SK-N-MC (cell line): ENCODE results near the gene LAMA3.

Source experiments
- DNase-seq: peaks from one replicate; pipeline ENCODE4 v3.0.0-alpha.2; 2011; ENCODE audit warnings: low read depth, low spot score
- H3K27ac ChIP-seq: fragments of 200-600 bp; sonication (generic); 2 replicates; pipeline ENCODE4 v1.5.1; 2016; ENCODE audit warnings: mixed run types
- H3K36me3 ChIP-seq: fragments of 200-600 bp; sonication (generic); 2 replicates; pipeline ENCODE4 v1.6.1; 2017; ENCODE audit warnings: antibody characterized with exemption, low read length, mixed read lengths; ENCODE audit not compliant: insufficient read depth
- H3K4me3 ChIP-seq: fragments of 200-600 bp; sonication (generic); 2 replicates; pipeline ENCODE4 v1.5.1; 2016
- H3K9ac ChIP-seq: fragments of 200-600 bp; sonication (generic); 2 replicates; pipeline ENCODE4 v1.8.0; 2017; ENCODE audit warnings: mixed run types, mixed read lengths; ENCODE audit not compliant: insufficient read length
- H3K9me3 ChIP-seq: fragments of 200-600 bp; sonication (generic); 2 replicates; pipeline ENCODE4 v1.6.1; 2017; ENCODE audit warnings: low read depth, mild to moderate bottlenecking, antibody characterized with exemption, low read length, moderate library complexity, mixed read lengths
- EZH2 ChIP-seq: fragments of 200-600 bp; sonication (generic); IDR thresholded peaks from one replicate; pipeline ENCODE4 v1.6.1; 2017; ENCODE audit warnings: antibody characterized with exemption
- FOXP2 ChIP-seq: optimal IDR thresholded peaks from 2 replicates; pipeline ENCODE3; 2011; ENCODE audit warnings: mild to moderate bottlenecking, moderate library complexity; ENCODE audit not compliant: insufficient read depth; ENCODE audit errors: extremely low read length, control extremely low read depth
- POLR2AphosphoS5 ChIP-seq: IDR thresholded peaks from 2 replicates; pipeline ENCODE4 v1.6.1; 2012; ENCODE audit warnings: mild to moderate bottlenecking, low read depth, low read length, borderline replicate concordance

Gene LAMA3

DNA sequence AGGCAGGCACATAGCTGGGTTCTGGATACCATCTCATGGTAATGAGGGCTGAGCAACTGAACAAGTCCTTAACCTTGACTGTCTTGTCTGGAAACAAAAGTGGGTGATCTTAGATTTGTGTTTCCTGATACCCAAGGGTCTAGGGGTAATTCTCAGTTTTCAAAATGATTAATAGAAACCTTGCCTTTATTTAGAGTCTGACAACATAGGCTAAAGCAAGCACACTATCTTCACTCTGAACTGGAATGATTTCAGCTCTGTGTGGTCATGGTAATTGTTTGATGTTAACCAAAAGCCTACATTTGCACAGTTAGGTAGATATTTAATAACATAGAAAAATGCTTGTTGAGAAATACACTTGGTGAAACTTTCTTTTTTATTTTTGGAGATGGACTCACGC lies 6.8 kb upstream of the LAMA3 start:
- no peak overlapping the region for H3K9ac ChIP-seq
- no peak for TF ChIP-seq FOXP2
- no peak for TF ChIP-seq EZH2
- no peak for TF ChIP-seq POLR2AphosphoS5
- DNase-seq, result no peak
- no peak overlapping the region for H3K27ac ChIP-seq
- H3K4me3 ChIP-seq, result no peak overlapping the region
- no peaks in the 10 kb centered on the region for H3K9me3 ChIP-seq
- no peaks in the 10 kb centered on the region for H3K36me3 ChIP-seq

DNA sequence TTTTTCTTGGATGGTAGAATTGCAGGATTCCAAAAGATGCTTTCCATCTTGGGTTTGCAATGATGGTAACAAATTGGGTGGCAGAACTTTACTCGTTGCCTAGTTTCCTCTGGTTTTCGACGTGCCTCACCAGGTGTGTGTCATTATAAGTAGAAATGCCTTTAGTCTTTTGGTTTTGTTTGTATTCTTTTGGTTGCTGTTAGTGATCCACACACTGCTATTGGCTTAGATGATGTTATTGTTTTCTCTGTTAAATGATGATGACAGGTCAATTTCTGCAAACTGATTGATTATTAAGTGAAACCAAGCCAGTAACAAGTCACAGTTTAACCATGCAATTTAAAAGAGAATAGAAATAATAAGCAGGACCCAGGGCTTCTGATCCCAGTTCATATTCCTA lies 6.1 kb upstream of the LAMA3 start:
- no peak for DNase-seq
- TF ChIP-seq FOXP2, result no peak
- TF ChIP-seq EZH2, result no peak
- TF ChIP-seq POLR2AphosphoS5, result no peak
- H3K36me3 ChIP-seq, result no peaks in the 10 kb centered on the region
- no peak overlapping the region for H3K4me3 ChIP-seq
- no peak overlapping the region for H3K27ac ChIP-seq
- no peaks in the 10 kb centered on the region for H3K9me3 ChIP-seq
- H3K9ac ChIP-seq, result no peak overlapping the region

DNA sequence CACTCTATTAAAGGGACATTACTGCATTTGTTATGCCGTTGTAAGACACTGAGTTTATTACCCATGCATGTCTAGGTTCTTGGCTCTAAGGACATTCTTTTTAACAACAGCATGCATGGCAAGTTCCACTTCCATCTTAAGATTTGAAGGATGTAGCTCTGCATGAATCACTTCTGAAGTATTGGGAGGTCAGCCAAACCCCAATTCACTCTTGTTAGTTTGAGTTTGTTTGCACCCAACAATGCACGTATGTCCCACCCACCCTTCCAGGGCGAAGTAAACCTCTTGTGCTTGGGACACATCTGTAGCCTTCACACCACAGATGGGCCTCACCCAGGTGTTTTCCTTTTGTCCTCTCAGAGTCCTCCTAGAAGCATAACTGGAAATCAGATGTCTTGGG lies 5.6 kb upstream of the LAMA3 start:
- TF ChIP-seq FOXP2, result no peak
- no peak for TF ChIP-seq POLR2AphosphoS5
- no peak for TF ChIP-seq EZH2

DNA sequence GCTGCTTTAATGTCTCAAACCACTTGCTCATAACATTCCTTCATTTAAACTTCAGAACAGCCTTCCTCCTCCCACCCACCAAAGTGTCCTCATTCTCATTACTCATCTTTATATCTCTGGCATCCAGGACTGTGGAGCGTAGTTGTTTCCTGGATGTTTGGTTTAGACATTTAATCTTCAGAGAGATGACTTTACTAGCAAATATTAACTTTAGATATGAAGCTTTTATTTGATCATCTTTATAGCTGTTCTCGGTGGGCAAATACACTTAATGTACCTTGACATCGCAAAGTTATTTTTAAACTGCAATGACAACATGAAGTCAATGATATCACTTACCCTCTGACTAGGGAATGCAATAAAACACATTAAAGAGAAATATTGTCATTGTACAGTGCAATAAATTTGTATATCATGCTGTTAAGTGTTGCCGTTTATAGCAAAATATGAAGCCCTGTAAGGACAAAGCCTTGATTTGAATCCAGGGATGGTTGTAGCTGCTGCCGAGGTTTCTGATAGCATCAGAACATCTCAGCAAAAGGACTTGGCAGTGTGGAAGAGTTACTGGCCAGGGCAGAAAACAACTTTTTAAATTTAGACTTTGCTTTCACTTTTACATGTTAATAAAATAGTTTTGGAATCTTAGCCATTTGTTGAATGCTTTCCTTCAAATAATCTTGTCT lies 4.6 kb upstream of the LAMA3 start:
- no peaks in the 10 kb centered on the region for H3K9me3 ChIP-seq
- no peak overlapping the region for H3K9ac ChIP-seq
- DNase-seq, result no peak
- no peak overlapping the region for H3K27ac ChIP-seq
- TF ChIP-seq EZH2 (no peak), FOXP2 (no peak), POLR2AphosphoS5 (no peak)
- H3K36me3 ChIP-seq, result no peaks in the 10 kb centered on the region
- H3K4me3 ChIP-seq, result peak overlapping the region; percentile 48

More for the DNA sequence above, 5.6 kb upstream of the LAMA3 start:
- no peaks in the 10 kb centered on the region for H3K9me3 ChIP-seq
- no peaks in the 10 kb centered on the region for H3K36me3 ChIP-seq
- DNase-seq, result no peak
- H3K27ac ChIP-seq, result no peak overlapping the region
- H3K9ac ChIP-seq, result no peak overlapping the region
- H3K4me3 ChIP-seq, result no peak overlapping the region

DNA sequence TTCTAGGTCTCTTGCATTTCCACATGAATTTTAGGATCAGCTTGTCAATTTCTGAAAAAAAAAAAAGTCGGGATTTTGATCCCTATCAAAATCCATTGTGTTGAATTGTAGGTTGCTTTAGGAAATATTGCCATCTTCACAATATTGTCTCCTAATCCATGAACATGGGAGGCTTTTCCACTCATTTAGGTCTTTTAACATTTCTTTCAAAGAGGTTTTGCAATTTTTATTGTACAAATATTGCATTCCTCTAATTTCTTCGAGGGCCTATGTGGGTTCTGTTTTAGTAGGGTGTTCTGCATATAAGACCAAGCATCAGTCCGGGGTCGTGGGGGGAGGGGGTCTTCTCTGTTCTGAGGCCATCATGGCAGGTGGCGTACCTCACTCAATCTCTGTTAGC lies 725 bp upstream of the LAMA3 start:
- no peak for TF ChIP-seq FOXP2
- no peak for TF ChIP-seq POLR2AphosphoS5
- TF ChIP-seq EZH2, result no peak
- H3K9ac ChIP-seq, result no peak overlapping the region
- DNase-seq, result no peak
- peak overlapping the region; percentile 81 for H3K4me3 ChIP-seq
- no peaks in the 10 kb centered on the region for H3K36me3 ChIP-seq
- H3K9me3 ChIP-seq, result no peaks in the 10 kb centered on the region
- no peak overlapping the region for H3K27ac ChIP-seq

DNA sequence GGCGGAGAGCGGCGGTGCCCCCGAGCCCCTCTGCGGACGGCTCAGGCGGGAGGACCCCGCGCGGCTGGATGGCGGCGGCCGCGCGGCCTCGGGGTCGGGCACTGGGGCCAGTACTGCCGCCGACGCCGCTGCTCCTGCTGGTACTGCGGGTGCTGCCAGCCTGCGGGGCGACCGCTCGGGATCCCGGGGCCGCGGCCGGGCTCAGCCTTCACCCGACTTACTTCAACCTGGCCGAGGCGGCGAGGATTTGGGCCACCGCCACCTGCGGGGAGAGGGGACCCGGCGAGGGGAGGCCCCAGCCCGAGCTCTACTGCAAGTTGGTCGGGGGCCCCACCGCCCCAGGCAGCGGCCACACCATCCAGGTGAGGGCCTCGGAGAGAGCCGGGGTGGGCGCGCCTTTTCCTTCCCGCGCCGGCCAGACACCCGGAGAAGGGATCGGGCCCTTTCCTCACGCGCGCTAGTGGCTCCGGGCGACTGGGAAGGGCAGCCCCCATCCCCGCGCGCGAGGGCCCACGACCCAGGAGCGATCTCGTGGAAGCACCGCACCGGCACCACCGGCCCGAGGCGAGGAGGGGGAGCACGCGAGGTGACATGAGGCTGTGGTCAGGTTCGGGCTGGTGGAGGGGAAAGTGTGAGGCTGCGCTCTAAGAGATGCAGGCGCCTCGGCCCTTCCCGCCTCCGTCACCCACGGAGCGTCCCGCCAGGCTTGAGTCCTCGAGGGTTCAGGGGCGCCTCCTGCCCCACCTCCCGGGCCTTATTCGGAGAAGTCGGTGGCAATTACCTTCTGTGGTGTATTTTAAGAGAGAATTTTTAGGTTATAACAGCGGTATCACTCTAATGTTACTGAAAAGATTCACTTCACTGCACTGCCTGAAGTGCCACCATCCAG lies 607 bp downstream of the LAMA3 start:
- no peaks in the 10 kb centered on the region for H3K36me3 ChIP-seq
- H3K27ac ChIP-seq, result no peak overlapping the region
- H3K9me3 ChIP-seq, result no peaks in the 10 kb centered on the region
- peak overlapping the region; percentile 81 for H3K4me3 ChIP-seq
- TF ChIP-seq POLR2AphosphoS5 (no peak), FOXP2 (no peak), EZH2 (no peak)
- peak overlapping the region; percentile 26 for H3K9ac ChIP-seq
- DNase-seq, result no peak

DNA sequence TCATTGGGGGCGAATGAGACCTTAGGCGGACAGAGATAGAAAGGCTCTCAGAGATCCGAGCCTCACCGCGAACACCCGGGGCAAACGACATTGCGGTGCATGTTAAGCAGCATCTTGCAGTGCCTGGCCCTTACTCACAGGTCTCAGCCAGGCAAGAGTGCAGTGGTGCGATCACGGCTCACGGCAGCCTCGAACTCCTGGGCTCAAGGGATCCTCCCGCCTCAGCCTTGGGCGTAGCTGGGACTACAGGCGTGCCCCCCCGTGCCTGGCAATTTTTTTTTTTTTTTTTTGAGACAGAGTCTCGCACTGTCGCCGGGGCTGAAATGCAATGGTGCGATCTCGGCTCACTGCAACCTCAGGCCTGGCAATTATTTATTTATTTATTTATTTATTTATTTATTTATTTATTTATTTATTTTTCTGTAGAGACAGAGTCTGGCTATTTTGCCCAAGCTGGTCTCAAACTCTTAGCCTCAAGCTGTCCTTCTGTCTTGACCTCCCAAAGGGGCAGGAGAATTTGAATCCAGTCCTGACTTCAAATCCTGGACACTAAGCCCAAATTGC lies 1.3 kb downstream of the LAMA3 start:
- Histone ChIP-seq H3K36me3 (no peaks in the 10 kb centered on the region), H3K4me3 (no peak overlapping the region)
- no peak for TF ChIP-seq POLR2AphosphoS5
- no peak for TF ChIP-seq EZH2
- no peak for TF ChIP-seq FOXP2

DNA sequence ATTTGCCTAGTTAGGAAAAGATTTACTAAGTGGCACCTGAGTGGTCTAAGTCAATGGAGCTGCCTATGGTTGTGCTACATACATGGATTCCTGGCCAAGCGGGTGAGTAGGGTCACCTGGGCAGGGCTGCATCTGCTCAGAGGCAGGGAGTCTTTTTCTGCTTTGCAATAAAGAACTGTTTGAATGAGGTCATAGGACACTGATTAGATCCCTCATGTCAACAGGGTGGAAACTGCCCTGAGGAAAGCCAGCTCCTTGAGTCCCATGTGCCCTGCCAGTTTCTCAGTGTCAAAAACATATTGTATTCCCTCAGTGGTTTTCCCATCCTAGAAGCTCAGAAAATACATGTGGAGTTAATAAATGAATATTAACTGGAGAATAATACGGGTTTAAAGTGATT lies 4.6 kb downstream of the LAMA3 start:
- Histone ChIP-seq H3K9me3 (no peaks in the 10 kb centered on the region), H3K36me3 (no peaks in the 10 kb centered on the region), H3K9ac (no peak overlapping the region), H3K27ac (no peak overlapping the region), H3K4me3 (no peak overlapping the region)
- TF ChIP-seq POLR2AphosphoS5 (no peak), EZH2 (no peak), FOXP2 (no peak)
- DNase-seq, result no peak

More for the DNA sequence above, 1.3 kb downstream of the LAMA3 start:
- no peak overlapping the region for H3K27ac ChIP-seq
- no peak for DNase-seq
- H3K9ac ChIP-seq, result no peak overlapping the region
- H3K9me3 ChIP-seq, result no peaks in the 10 kb centered on the region
